Trophoblast cell (in vitro differentiated cells and primary cell): ENCODE measurements around the gene DGCR2.

Experiments used
- DNase-seq, 2 donors: peaks; one replicate each; pipeline ENCODE4 v3.0.0-alpha.2; 2016
- H2AFZ ChIP-seq: 2 replicates; pipeline ENCODE4 v1.6.1; 2013; ENCODE audit warnings: low read length, moderate library complexity, mild to moderate bottlenecking; ENCODE audit not compliant: insufficient read depth, poor library complexity
- H2AK5ac ChIP-seq: 2 replicates; pipeline ENCODE4 v1.6.1; 2013; ENCODE audit warnings: mild to moderate bottlenecking, low read length
- H2BK120ac ChIP-seq: 2 replicates; pipeline ENCODE4 v1.6.1; 2013; ENCODE audit warnings: low read length, mild to moderate bottlenecking, moderate library complexity; ENCODE audit not compliant: insufficient read depth, poor library complexity
- H2BK12ac ChIP-seq: 2 replicates; pipeline ENCODE4 v1.6.1; 2013; ENCODE audit warnings: mild to moderate bottlenecking, low read length, moderate library complexity
- H2BK5ac ChIP-seq: 2 replicates; pipeline ENCODE4 v1.6.1; 2013; ENCODE audit warnings: low read length, low read depth, moderate library complexity, mild to moderate bottlenecking; ENCODE audit not compliant: poor library complexity
- H3K14ac ChIP-seq: 2 replicates; pipeline ENCODE4 v1.6.1; 2013; ENCODE audit warnings: mild to moderate bottlenecking, low read length
- H3K18ac ChIP-seq: 2 replicates; pipeline ENCODE4 v1.6.1; 2013; ENCODE audit warnings: mild to moderate bottlenecking, low read length
- H3K23ac ChIP-seq: 2 replicates; pipeline ENCODE4 v1.6.1; 2013; ENCODE audit warnings: low read length
- H3K27ac ChIP-seq: 2 replicates; pipeline ENCODE4 v1.5.1; 2013; ENCODE audit warnings: low read depth, mild to moderate bottlenecking, inconsistent platforms, low read length, moderate library complexity
- H3K27me3 ChIP-seq: 2 replicates; pipeline ENCODE4 v1.6.1; 2013; ENCODE audit warnings: inconsistent platforms, mild to moderate bottlenecking, low read length, moderate library complexity; ENCODE audit not compliant: insufficient read depth
- H3K36me3 ChIP-seq, 2 experiments: 1 replicate in 1 of 2; 2 replicates in 1 of 2; pipeline ENCODE4 v1.6.1; 2013; ENCODE audit warnings: low read length in 2 of 2, mild to moderate bottlenecking in 2 of 2, moderate library complexity in 1 of 2; ENCODE audit not compliant: insufficient read depth in 2 of 2, control insufficient read depth in 1 of 2
- H3K4ac ChIP-seq: 2 replicates; pipeline ENCODE4 v1.6.1; 2013; ENCODE audit warnings: low read depth, mild to moderate bottlenecking, low read length, moderate library complexity
- H3K4me1 ChIP-seq, 2 experiments: 1 replicate in 1 of 2; 2 replicates in 1 of 2; pipeline ENCODE4 v1.6.1; 2013; ENCODE audit warnings: low read length in 2 of 2, mild to moderate bottlenecking in 2 of 2, moderate library complexity in 1 of 2; ENCODE audit not compliant: insufficient read depth in 2 of 2, control insufficient read depth in 1 of 2
- H3K4me2 ChIP-seq: 2 replicates; pipeline ENCODE4 v1.6.1; 2013; ENCODE audit warnings: inconsistent platforms, mild to moderate bottlenecking, low read length, moderate library complexity
- H3K4me3 ChIP-seq: 2 replicates; pipeline ENCODE4 v1.5.1; 2013; ENCODE audit warnings: mild to moderate bottlenecking, low read depth, low read length, inconsistent platforms
- H3K79me1 ChIP-seq: one replicate; pipeline ENCODE4 v1.6.1; 2013; ENCODE audit warnings: low read length
- H3K79me2 ChIP-seq: 2 replicates; pipeline ENCODE4 v1.6.1; 2013; ENCODE audit warnings: low read length, mild to moderate bottlenecking; ENCODE audit not compliant: control insufficient read depth, insufficient read depth, poor library complexity
- H3K9ac ChIP-seq: 2 replicates; pipeline ENCODE4 v1.6.1; 2013; ENCODE audit warnings: mild to moderate bottlenecking, low read length
- H3K9me3 ChIP-seq: 2 replicates; pipeline ENCODE4 v1.6.1; 2013; ENCODE audit warnings: low read depth, mild to moderate bottlenecking, control low read depth, inconsistent platforms, low read length; ENCODE audit not compliant: insufficient read depth
- H4K12ac ChIP-seq: 2 replicates; pipeline ENCODE4 v1.6.1; 2013; ENCODE audit warnings: low read depth, mild to moderate bottlenecking, low read length, moderate library complexity
- H4K8ac ChIP-seq: 2 replicates; pipeline ENCODE4 v1.6.1; 2013; ENCODE audit warnings: low read depth, mild to moderate bottlenecking, low read length, moderate library complexity
- H4K91ac ChIP-seq: one replicate; pipeline ENCODE4 v1.6.1; 2013; ENCODE audit warnings: low read depth, mild to moderate bottlenecking, low read length, moderate library complexity
- WGBS: extraction: QIAGEN DNeasy Blood & Tissue Kit; methylation state at CpG from one replicate; pipeline ENCODE4 v1.1.7; 2013; ENCODE audit warnings: missing lambda C conversion rate; ENCODE audit not compliant: insufficient read length, insufficient coverage; ENCODE audit errors: extremely low coverage; 5-methylcytosine and 5-hydroxymethylcytosine counted together

DGCR2 gene

DNA sequence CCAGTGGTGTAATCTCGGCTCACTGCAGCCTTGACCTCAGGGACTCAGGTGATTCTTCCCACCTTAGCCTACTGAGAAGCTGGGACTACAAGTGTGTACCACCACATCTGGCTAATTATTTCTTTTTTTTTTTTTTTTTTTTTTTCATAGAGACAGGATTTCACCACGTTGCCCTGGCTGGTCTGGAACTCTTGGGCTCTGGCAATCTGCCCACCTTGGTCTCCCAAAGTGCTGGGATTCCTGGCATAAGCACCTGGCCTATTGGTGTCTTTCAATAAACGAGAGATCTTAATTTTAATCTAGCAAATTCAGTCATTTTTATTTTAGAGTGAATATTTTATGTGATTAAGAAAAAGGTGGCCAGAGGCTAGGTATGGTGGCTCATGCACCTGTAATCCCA lies 40.1 kb downstream of the DGCR2 start:
- Histone ChIP-seq H3K23ac (no peak overlapping the region), H3K9ac (no peak overlapping the region), H3K9me3 (no peaks in the 10 kb centered on the region), H4K8ac (no peak overlapping the region), H3K27me3 (no peaks in the 10 kb centered on the region), H4K12ac (no peak overlapping the region), H3K79me2 (no peaks in the 10 kb centered on the region), H2BK120ac (no peak overlapping the region), H3K79me1 (no peaks in the 10 kb centered on the region), H3K4ac (no peak overlapping the region), H3K18ac (no peak overlapping the region), H4K91ac (no peak overlapping the region), H3K14ac (no peak overlapping the region), H3K4me3 (no peak overlapping the region), H3K4me1 (peaks cover 2% of the 10 kb centered on the region in 2 experiments), H2AFZ (no peak overlapping the region), H2AK5ac (no peak overlapping the region), H3K27ac (no peak overlapping the region), H2BK12ac (no peak overlapping the region), H3K4me2 (no peak overlapping the region), H3K36me3 (peaks cover 8 to 9% of the 10 kb centered on the region in 2 experiments), H2BK5ac (no peak overlapping the region)
- no CpG with 5 or more reads among the region's 3 CpGs for WGBS
- DNase-seq = no peak

DNA sequence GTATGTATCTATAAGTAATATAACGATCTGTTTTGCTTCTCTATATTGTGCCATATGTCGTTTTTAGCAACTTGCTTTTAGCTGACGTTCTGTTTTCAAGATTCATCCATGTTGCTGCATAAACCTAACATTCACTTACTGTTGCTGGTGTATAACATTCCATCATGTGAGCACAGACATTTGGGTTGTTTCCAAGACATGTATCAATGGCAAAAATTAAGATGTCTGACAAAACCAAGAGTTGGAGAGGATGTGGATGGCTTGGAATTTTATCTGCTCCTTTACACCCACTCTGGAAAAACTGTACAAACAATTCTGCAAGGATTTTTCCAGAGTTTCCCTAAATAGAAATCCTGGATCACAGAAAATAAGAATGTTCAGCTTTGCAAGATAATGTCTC lies 40.9 kb downstream of the DGCR2 start:
- Histone ChIP-seq H2AK5ac (no peak overlapping the region), H3K79me2 (no peaks in the 10 kb centered on the region), H2AFZ (no peak overlapping the region), H2BK12ac (no peak overlapping the region), H3K27ac (no peak overlapping the region), H3K27me3 (no peaks in the 10 kb centered on the region), H3K18ac (no peak overlapping the region), H3K23ac (no peak overlapping the region), H3K9ac (no peak overlapping the region), H3K4me3 (no peak overlapping the region), H3K4me2 (no peak overlapping the region), H3K79me1 (no peaks in the 10 kb centered on the region), H3K9me3 (no peaks in the 10 kb centered on the region), H3K4me1 (peaks cover 0 to under 1% of the 10 kb centered on the region in 2 experiments), H4K8ac (no peak overlapping the region), H3K4ac (no peak overlapping the region), H3K36me3 (peaks cover 5 to 6% of the 10 kb centered on the region in 2 experiments), H3K14ac (no peak overlapping the region), H2BK5ac (no peak overlapping the region), H4K12ac (no peak overlapping the region), H4K91ac (no peak overlapping the region), H2BK120ac (no peak overlapping the region)
- no CpG with 5 or more reads among the region's 3 CpGs for WGBS
- DNase-seq = no peak

DNA sequence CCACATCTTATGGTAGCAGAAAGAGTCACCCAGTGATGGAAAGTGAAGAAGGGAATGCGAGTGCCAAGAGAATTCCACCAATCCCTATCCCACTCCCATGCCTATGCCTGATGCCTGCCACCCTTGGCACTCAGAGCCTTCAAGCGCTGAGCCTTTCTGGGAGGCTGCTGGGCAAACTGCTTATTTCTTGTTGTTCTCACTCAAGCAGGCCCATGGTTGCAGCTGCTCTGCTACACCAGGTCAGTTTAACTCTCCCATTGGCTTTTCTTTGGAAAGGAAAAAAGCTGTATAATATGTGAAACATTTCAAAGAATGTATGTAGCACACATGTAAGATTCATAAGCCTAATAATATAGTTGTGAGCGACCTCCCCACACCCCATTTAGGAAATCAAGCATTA lies 41.4 kb downstream of the DGCR2 start:
- H3K4ac ChIP-seq = no peak overlapping the region
- WGBS = no CpG with 5 or more reads among the region's 3 CpGs

DNA sequence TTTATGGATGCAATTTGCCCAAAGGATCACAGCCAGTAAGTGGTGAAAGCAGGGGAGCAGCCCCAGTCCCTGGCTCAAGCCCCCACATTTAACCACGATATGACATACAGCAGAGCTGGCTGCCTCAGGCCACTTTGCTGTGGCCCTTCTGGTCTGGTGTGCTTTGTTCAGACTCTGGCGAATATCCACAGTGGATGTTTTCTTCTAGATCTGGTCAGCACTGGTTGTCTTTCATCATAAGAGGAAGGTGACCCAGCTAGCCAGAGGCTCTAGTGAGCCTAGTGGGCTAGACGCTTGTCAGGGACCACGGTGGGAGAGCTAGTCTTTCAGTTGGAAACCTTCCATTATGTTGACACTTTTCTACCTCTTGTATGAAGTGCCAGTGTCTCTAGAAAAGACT lies 42.5 kb downstream of the DGCR2 start:
- H3K23ac ChIP-seq = no peak overlapping the region
- no peaks in the 10 kb centered on the region for H3K27me3 ChIP-seq
- no peak overlapping the region for H3K4me2 ChIP-seq
- H3K4ac ChIP-seq = no peak overlapping the region
- H3K18ac ChIP-seq = no peak overlapping the region
- no peak overlapping the region for H4K12ac ChIP-seq
- H3K36me3 ChIP-seq = peaks cover 5 to 6% of the 10 kb centered on the region in 2 experiments
- no peak overlapping the region for H3K14ac ChIP-seq
- no peak overlapping the region for H3K9ac ChIP-seq
- H3K79me1 ChIP-seq = no peaks in the 10 kb centered on the region
- no peak overlapping the region for H3K27ac ChIP-seq
- H2AFZ ChIP-seq = no peak overlapping the region
- no peak for DNase-seq
- no peaks in the 10 kb centered on the region for H3K9me3 ChIP-seq
- no peak overlapping the region for H2BK12ac ChIP-seq
- H3K4me3 ChIP-seq = no peak overlapping the region
- H4K8ac ChIP-seq = no peak overlapping the region
- no peaks in the 10 kb centered on the region for H3K79me2 ChIP-seq
- no peak overlapping the region for H2BK5ac ChIP-seq
- no peak overlapping the region for H2BK120ac ChIP-seq
- no peak overlapping the region for H4K91ac ChIP-seq
- H2AK5ac ChIP-seq = no peak overlapping the region
- WGBS = no CpG with 5 or more reads among the region's 4 CpGs
- no peaks in the 10 kb centered on the region for H3K4me1 ChIP-seq

More for the DNA sequence above, 41.4 kb downstream of the DGCR2 start:
- no peak overlapping the region for H3K18ac ChIP-seq
- no peak overlapping the region for H3K23ac ChIP-seq
- no peak for DNase-seq
- H3K4me3 ChIP-seq = no peak overlapping the region
- no peak overlapping the region for H3K4me2 ChIP-seq
- H4K8ac ChIP-seq = no peak overlapping the region
- H3K27ac ChIP-seq = no peak overlapping the region
- H2AK5ac ChIP-seq = no peak overlapping the region
- peaks cover 5 to 6% of the 10 kb centered on the region in 2 experiments for H3K36me3 ChIP-seq
- no peak overlapping the region for H4K91ac ChIP-seq
- no peak overlapping the region for H4K12ac ChIP-seq
- H2BK12ac ChIP-seq = no peak overlapping the region
- no peaks in the 10 kb centered on the region for H3K79me1 ChIP-seq
- H3K14ac ChIP-seq = no peak overlapping the region
- H3K79me2 ChIP-seq = no peaks in the 10 kb centered on the region
- H2BK5ac ChIP-seq = no peak overlapping the region
- no peak overlapping the region for H2BK120ac ChIP-seq
- no peaks in the 10 kb centered on the region for H3K4me1 ChIP-seq
- H3K9ac ChIP-seq = no peak overlapping the region
- no peak overlapping the region for H2AFZ ChIP-seq
- H3K9me3 ChIP-seq = no peaks in the 10 kb centered on the region
- no peaks in the 10 kb centered on the region for H3K27me3 ChIP-seq
